8988T (cell line): ENCODE measurements around the gene SEMA6C.
"Not testable (repeated sequence)": the region's sequence is repeated elsewhere in the genome, so short reads cannot be mapped to it uniquely, and the experiment has no call there.

Experiments
- DNase-seq: peaks from one replicate; pipeline ENCODE4 v3.0.0; 2011

Gene SEMA6C

GRCh38 chr1:151128800-151129199 lies 17.6 kb downstream of the SEMA6C start:
- no peak for DNase-seq

GRCh38 chr1:151124763-151125403 lies 21.5 kb downstream of the SEMA6C start:
- DNase-seq, result no peak

DNA sequence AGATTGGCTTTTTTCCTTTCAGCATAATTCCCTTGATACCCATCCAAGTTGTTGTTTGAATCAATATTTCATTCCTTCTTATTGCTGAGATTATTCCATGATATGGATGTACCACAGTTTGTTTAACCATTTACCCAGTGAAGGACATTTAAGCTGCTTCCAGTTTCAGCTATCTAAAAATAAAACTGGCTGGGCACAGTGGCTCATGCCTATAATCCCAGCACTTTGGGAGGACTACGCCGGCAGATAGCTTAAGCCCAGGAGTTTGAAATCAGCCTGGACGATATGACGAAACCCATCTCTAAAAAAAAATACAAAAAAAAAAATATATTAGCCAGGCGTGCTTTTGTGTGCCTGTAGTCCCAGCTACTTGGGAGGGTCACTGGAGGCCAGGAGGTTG lies 32.6 kb downstream of the SEMA6C start:
- no peak for DNase-seq

GRCh38 chr1:151108331-151108730 lies 38.1 kb downstream of the SEMA6C start:
- DNase-seq, result no peak

DNA sequence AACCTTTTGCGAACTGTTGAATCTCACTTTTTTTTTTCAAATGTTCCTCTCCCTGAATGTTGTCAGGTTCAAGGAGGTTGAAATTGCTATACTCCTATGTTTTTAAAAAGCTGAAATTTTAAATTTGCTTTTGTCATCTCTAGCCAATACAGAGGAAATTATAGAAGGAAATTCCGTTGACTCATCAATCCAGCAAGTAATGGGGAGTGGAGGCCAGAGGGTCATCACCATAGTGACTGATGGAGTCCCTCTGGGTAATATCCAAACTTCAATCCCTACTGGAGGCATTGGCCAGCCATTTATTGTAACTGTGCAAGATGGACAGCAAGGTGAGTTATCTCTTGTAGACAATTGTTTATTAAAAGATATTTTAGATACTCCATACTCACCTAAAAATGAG lies 39.5 kb downstream of the SEMA6C start:
- DNase-seq, result no peak

DNA sequence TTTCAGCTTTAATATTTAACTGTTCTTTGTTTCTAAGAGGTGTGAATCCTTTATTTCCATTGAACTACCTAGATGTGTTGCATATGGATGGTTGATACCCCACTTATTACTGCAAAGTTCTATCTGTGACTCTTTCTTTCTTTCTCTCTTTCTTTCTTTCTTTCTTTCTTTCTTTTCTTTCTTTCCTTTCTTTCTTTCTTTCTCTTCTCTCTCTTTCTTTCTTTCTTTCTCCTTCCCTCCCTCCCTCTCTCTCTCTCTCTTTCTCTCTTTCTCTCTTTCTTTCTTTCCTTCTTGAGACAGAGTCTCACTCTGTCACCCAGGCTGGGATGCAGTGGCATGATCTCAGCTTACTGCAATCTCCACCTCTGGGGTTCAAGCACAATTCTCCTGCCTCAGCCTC lies 41.8 kb downstream of the SEMA6C start:
- no peak for DNase-seq

- DNase-seq, result no peak
Measured at GRCh38 chr1:151098126-151098525, 48.3 kb downstream of the SEMA6C start.

GRCh38 chr1:151097426-151097825 lies 49.0 kb downstream of the SEMA6C start:
- not testable (repeated sequence) for DNase-seq

GRCh38 chr1:151085953-151086559 lies 60.4 kb downstream of the SEMA6C start:
- DNase-seq, result no peak
